Measurements from ENCODE around the gene CDC45.
A peak's percentile ranks its signal among the peaks of the same experiment; 100 is the strongest.

Gene CDC45

GRCh38 chr22:19478045-19478900 is 1.4 kb upstream of the CDC45 start:
- H3K9ac ChIP-seq (ENCODE audit: low read length) = peak overlapping the region; percentile 77
- no peaks in the 10 kb centered on the region for H3K27me3 ChIP-seq (ENCODE audit: control insufficient read depth, insufficient read depth, low read length)
- H3K9me3 ChIP-seq (ENCODE audit: control insufficient read depth, low read length) = no peaks in the 10 kb centered on the region
- H3K4me1 ChIP-seq (ENCODE audit: control insufficient read depth, insufficient read depth, low read length) = no peaks in the 10 kb centered on the region
- peaks cover 7% of the 10 kb centered on the region for H3K36me3 ChIP-seq (ENCODE audit: control insufficient read depth, insufficient read depth, low read length)
- peak overlapping the region; percentile 80 for H3K4me3 ChIP-seq (ENCODE audit: low read length)

DNA sequence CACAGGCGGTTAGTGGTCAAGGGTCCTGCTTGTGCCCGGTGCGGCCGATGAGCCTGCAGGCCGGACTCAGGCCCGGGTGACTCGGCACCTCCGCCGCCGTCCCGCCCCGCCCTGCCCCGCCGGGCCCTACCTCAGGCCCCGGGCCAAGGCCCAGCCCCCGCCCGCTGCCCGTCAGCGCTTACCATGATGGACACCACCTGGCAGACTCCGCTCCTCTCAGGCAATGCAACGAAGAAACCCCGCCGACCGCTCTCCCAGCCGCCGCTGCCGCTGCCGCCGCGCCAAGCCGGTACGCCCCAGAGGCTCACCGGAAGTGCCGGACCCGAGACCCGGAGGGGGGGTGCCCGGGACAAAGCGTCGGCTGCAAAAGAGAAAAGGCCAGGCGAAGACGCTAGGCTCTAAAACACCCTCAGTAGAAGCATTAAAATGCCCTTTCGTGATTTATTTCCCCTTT is 792 bp upstream of the CDC45 start, which contains the start of gene UFD1:
Gene UFD1 (minus strand): TSS at position 293 of the 454 bp plus-strand sequence. CDS start 108 bp downstream, at position 185.
- Histone ChIP-seq H3K4me1 (ENCODE audit: control insufficient read depth, insufficient read depth, low read length) (no peaks in the 10 kb centered on the region), H3K9me3 (ENCODE audit: control insufficient read depth, low read length) (no peaks in the 10 kb centered on the region), H3K27me3 (ENCODE audit: control insufficient read depth, insufficient read depth, low read length) (no peaks in the 10 kb centered on the region), H3K36me3 (ENCODE audit: control insufficient read depth, insufficient read depth, low read length) (peaks cover under 1% of the 10 kb centered on the region), H3K9ac (ENCODE audit: low read length) (peak within 1 kb of the TSS; percentile 77), H3K4me3 (ENCODE audit: low read length) (peak within 1 kb of the TSS; percentile 80)

DNA sequence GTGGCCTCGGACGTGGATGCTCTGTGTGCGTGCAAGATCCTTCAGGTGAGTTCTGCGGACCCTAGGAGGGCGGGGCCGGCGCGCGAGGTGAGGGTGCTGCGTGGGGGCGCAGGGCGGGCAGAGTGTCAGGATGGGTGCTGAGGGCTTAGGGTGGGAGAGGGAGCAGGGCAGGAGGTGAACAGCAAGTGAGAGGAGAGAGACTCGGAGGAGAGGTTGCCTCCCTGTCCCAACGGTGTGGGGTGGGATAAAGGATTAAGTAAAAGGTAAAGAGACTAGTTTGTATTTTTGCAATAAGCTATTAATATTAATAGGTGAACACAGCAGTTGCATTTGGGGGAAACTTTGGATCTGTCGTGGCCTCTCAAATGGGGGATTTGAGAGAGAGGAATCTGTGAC is 451 bp downstream of the CDC45 start:
- H3K4me1 ChIP-seq (ENCODE audit: control insufficient read depth, insufficient read depth, low read length) = no peaks in the 10 kb centered on the region
- no peaks in the 10 kb centered on the region for H3K9me3 ChIP-seq (ENCODE audit: control insufficient read depth, low read length)
- H3K36me3 ChIP-seq (ENCODE audit: control insufficient read depth, insufficient read depth, low read length) = no peaks in the 10 kb centered on the region
- H3K9ac ChIP-seq (ENCODE audit: low read length) = no peak overlapping the region
- no peak overlapping the region for H3K4me3 ChIP-seq (ENCODE audit: low read length)
- no peaks in the 10 kb centered on the region for H3K27me3 ChIP-seq (ENCODE audit: control insufficient read depth, insufficient read depth, low read length)

DNA sequence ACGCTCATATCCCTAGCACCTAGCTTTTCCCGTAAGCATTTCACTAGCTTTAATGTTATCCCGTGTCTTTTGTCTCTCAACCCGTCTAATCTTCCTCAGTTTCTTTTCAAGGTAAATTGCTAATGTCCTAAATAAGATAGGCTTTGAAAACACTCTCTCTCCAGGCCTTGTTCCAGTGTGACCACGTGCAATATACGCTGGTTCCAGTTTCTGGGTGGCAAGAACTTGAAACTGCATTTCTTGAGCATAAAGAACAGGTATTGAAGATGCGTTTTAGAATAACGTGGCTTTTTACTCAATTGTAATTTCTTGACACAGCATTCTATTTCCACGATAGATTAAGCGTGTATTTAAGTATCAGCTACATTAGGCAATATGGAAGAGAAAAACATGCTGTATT is 1.1 kb downstream of the CDC45 start:
- no peaks in the 10 kb centered on the region for H3K36me3 ChIP-seq (ENCODE audit: control insufficient read depth, insufficient read depth, low read length)
- H3K4me3 ChIP-seq (ENCODE audit: low read length) = no peak overlapping the region

GRCh38 chr22:19482297-19482696 is 2.6 kb downstream of the CDC45 start:
- no peaks in the 10 kb centered on the region for H3K9me3 ChIP-seq (ENCODE audit: control insufficient read depth, low read length)
- no peak overlapping the region for H3K9ac ChIP-seq (ENCODE audit: low read length)
- H3K4me3 ChIP-seq (ENCODE audit: low read length) = no peak overlapping the region
- no peaks in the 10 kb centered on the region for H3K4me1 ChIP-seq (ENCODE audit: control insufficient read depth, insufficient read depth, low read length)
- no peaks in the 10 kb centered on the region for H3K27me3 ChIP-seq (ENCODE audit: control insufficient read depth, insufficient read depth, low read length)
- H3K36me3 ChIP-seq (ENCODE audit: control insufficient read depth, insufficient read depth, low read length) = no peaks in the 10 kb centered on the region

More for the DNA sequence above, 1.1 kb downstream of the CDC45 start:
- H3K4me1 ChIP-seq (ENCODE audit: control insufficient read depth, insufficient read depth, low read length) = no peaks in the 10 kb centered on the region
- H3K27me3 ChIP-seq (ENCODE audit: control insufficient read depth, insufficient read depth, low read length) = no peaks in the 10 kb centered on the region
- no peak overlapping the region for H3K9ac ChIP-seq (ENCODE audit: low read length)
- H3K9me3 ChIP-seq (ENCODE audit: control insufficient read depth, low read length) = no peaks in the 10 kb centered on the region

GRCh38 chr22:19483481-19484244 is 3.9 kb downstream of the CDC45 start:
- no peaks in the 10 kb centered on the region for H3K36me3 ChIP-seq (ENCODE audit: control insufficient read depth, insufficient read depth, low read length)
- no peaks in the 10 kb centered on the region for H3K4me1 ChIP-seq (ENCODE audit: control insufficient read depth, insufficient read depth, low read length)
- no peak overlapping the region for H3K9ac ChIP-seq (ENCODE audit: low read length)
- no peaks in the 10 kb centered on the region for H3K9me3 ChIP-seq (ENCODE audit: control insufficient read depth, low read length)
- H3K27me3 ChIP-seq (ENCODE audit: control insufficient read depth, insufficient read depth, low read length) = no peaks in the 10 kb centered on the region
- H3K4me3 ChIP-seq (ENCODE audit: low read length) = no peak overlapping the region

DNA sequence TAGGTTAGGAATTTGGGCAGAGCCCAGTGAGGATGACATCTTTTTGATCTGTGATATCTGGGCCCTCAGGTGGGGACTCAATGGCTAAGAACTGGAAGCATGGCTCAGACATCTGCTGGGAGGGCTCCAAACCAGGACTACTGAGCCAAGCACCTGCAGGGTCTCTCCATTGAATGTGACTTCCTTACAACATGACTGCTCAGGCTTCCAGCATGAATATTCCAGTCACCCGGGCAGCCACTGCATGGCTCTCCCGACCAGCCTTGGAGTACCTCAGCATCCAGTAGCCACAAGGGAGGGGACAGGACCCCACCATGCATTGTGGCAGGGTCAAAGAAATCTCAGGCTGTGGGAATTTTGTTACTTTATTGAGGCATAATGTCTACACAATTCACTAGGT is 8.6 kb downstream of the CDC45 start:
- no peaks in the 10 kb centered on the region for H3K27me3 ChIP-seq (ENCODE audit: control insufficient read depth, insufficient read depth, low read length)
- no peaks in the 10 kb centered on the region for H3K4me1 ChIP-seq (ENCODE audit: control insufficient read depth, insufficient read depth, low read length)
- no peak overlapping the region for H3K4me3 ChIP-seq (ENCODE audit: low read length)
- H3K9me3 ChIP-seq (ENCODE audit: control insufficient read depth, low read length) = no peaks in the 10 kb centered on the region
- no peak overlapping the region for H3K9ac ChIP-seq (ENCODE audit: low read length)
- no peaks in the 10 kb centered on the region for H3K36me3 ChIP-seq (ENCODE audit: control insufficient read depth, insufficient read depth, low read length)

DNA sequence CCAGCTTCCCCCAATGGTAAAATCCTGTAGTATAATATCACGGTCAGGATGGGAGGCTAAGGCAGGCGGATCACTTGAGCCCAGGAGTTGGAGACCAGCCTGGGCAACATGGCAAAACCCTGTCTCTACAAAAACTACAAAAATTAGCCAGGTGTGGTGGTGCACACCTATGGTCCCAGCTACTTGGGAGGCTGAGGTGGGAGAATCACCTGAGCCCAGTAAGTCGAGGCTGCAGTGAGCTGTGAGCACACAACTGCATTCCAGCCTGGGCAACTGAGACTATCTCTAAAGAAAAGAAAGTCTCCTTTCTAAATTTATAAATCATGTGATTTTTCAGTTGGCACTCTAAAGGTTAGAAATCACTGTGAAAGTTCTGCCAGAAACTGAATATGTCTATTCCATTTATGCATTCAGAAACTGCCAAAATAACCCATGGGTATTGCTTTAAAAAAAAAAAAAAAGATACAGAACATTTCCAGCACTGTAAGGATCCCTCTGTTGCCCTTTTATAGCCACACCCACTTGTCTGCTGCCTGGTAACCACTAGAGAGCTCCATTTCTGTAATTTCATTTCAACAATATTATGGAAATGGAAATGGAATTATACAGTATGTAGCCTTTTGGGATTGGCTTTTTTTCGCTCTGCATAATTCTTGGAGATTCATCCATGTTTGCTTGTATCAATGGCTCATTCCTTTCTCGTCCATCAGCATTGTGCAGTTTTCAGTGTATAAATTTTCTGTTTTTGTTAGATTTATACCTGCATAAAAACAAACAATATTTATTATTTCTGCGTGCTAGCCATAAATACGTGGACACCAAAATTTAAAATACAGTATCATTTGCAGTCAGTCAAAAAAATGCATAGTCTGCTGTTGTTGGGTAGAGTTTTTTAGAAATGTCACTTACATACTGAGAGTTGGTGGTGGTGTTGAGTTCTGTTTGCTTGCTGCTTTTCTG is 9.4 kb downstream of the CDC45 start:
- H3K27me3 ChIP-seq (ENCODE audit: control insufficient read depth, insufficient read depth, low read length) = no peaks in the 10 kb centered on the region
- H3K9ac ChIP-seq (ENCODE audit: low read length) = no peak overlapping the region
- H3K36me3 ChIP-seq (ENCODE audit: control insufficient read depth, insufficient read depth, low read length) = no peaks in the 10 kb centered on the region
- no peak overlapping the region for H3K4me3 ChIP-seq (ENCODE audit: low read length)
- H3K4me1 ChIP-seq (ENCODE audit: control insufficient read depth, insufficient read depth, low read length) = no peaks in the 10 kb centered on the region
- no peaks in the 10 kb centered on the region for H3K9me3 ChIP-seq (ENCODE audit: control insufficient read depth, low read length)

GRCh38 chr22:19490628-19491230 is 11.0 kb downstream of the CDC45 start:
- H3K36me3 ChIP-seq (ENCODE audit: control insufficient read depth, insufficient read depth, low read length) = no peaks in the 10 kb centered on the region
- H3K4me1 ChIP-seq (ENCODE audit: control insufficient read depth, insufficient read depth, low read length) = no peaks in the 10 kb centered on the region
- H3K9ac ChIP-seq (ENCODE audit: low read length) = no peak overlapping the region
- H3K4me3 ChIP-seq (ENCODE audit: low read length) = no peak overlapping the region
- no peaks in the 10 kb centered on the region for H3K27me3 ChIP-seq (ENCODE audit: control insufficient read depth, insufficient read depth, low read length)
- no peaks in the 10 kb centered on the region for H3K9me3 ChIP-seq (ENCODE audit: control insufficient read depth, low read length)

DNA sequence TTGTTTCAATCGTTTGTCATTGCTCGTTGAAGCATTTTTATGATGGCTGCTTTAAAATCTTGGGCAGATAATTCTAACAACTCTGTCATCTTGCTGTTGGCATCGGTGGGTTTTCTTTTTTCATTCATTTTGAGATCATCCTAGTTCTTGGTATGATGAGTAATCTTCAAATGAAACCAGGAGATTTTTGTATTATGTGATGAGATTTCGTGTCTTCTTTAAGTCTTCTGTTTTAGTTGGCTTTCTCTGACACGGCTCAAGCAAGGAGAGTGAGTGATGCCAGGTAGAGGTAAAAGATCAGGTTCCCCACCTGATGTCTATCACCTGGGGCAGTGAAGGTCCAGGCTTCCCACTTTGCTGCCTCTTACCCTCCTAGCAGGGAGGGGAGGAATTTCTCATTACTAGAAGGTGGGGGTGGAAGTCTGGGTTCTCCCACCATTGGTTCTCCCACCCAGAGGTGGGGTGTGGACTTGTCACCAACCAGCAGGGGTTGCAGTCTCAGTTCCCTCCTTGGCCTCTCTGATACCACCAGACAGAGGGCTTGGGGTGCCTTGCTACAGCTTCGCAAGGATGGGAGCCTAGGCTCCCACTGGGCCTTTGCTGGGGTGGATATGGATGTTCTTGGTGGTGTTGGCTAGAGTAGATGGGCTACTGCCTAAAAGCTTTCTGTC is 12.9 kb downstream of the CDC45 start:
- no peaks in the 10 kb centered on the region for H3K4me1 ChIP-seq (ENCODE audit: control insufficient read depth, insufficient read depth, low read length)
- no peaks in the 10 kb centered on the region for H3K27me3 ChIP-seq (ENCODE audit: control insufficient read depth, insufficient read depth, low read length)
- H3K36me3 ChIP-seq (ENCODE audit: control insufficient read depth, insufficient read depth, low read length) = no peaks in the 10 kb centered on the region
- no peaks in the 10 kb centered on the region for H3K9me3 ChIP-seq (ENCODE audit: control insufficient read depth, low read length)
- no peak overlapping the region for H3K9ac ChIP-seq (ENCODE audit: low read length)
- no peak overlapping the region for H3K4me3 ChIP-seq (ENCODE audit: low read length)
